ENCODE data around the gene PARD6A.

PARD6A gene

DNA sequence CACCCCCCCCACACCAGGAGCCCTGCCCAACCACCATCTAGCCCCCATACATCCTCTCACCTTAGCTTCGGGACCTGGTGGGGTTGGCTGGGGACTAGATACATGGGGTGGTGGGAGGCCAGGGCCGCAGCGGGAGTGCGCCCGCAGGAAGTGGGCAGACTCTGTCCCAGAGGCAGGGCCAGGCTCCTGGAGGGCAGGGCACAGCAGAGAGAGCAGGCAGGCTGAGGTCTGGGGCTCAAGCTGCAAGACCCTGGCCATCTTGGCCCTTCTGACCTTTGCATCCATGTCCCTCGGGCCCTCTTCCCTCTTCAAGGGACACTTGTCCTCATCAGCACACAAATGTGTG, 3.1 kb downstream of the PARD6A start:
- Mint-ChIP-seq H3K27ac (no peak overlapping the region), H3K4me3 (peak overlapping the region; percentile 44 to 70 (median 69)), H3K36me3 (ENCODE audit: low read depth) (peaks cover 8% of the 10 kb centered on the region), H3K4me1 (no peaks in the 10 kb centered on the region), H3K9me3 (no peaks in the 10 kb centered on the region), H3K27me3 (ENCODE audit: low read depth) (no peaks in the 10 kb centered on the region)
- TF ChIP-seq, protein P1, sequence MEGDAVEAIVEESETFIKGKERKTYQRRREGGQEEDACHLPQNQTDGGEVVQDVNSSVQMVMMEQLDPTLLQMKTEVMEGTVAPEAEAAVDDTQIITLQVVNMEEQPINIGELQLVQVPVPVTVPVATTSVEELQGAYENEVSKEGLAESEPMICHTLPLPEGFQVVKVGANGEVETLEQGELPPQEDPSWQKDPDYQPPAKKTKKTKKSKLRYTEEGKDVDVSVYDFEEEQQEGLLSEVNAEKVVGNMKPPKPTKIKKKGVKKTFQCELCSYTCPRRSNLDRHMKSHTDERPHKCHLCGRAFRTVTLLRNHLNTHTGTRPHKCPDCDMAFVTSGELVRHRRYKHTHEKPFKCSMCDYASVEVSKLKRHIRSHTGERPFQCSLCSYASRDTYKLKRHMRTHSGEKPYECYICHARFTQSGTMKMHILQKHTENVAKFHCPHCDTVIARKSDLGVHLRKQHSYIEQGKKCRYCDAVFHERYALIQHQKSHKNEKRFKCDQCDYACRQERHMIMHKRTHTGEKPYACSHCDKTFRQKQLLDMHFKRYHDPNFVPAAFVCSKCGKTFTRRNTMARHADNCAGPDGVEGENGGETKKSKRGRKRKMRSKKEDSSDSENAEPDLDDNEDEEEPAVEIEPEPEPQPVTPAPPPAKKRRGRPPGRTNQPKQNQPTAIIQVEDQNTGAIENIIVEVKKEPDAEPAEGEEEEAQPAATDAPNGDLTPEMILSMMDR (IDR thresholded peaks at IDR 0.05; ENCODE audit: unreplicated experiment in 3 of 3) = no peak

DNA sequence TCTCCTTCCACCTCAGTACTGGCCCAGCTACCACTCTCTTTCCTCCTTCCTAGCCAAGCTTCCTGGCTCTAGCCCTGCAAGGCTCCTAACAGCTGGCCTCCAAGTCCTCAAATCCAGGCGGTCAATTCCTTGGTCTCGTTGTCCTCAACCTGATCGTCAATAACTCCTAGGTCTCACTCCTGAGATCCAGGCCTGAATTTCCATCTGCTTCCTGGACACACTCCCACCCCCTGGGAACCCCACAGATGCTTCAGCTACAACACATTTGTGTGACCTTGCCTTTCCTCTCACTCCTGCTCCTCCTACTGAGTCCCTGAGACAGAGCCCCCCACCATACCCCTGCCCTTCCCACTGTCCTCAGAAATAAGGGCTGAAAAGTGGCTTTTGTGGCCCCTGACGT, 3.5 kb downstream of the PARD6A start:
- Mint-ChIP-seq H3K27ac (no peak overlapping the region), H3K4me3 (peak overlapping the region; percentile 44 to 70 (median 69)), H3K9me3 (no peaks in the 10 kb centered on the region), H3K27me3 (ENCODE audit: low read depth) (no peaks in the 10 kb centered on the region), H3K4me1 (no peaks in the 10 kb centered on the region), H3K36me3 (ENCODE audit: low read depth) (peaks cover 8% of the 10 kb centered on the region)
- TF ChIP-seq, protein P1 (IDR thresholded peaks at IDR 0.05; ENCODE audit: unreplicated experiment in 3 of 3) = no peak

DNA sequence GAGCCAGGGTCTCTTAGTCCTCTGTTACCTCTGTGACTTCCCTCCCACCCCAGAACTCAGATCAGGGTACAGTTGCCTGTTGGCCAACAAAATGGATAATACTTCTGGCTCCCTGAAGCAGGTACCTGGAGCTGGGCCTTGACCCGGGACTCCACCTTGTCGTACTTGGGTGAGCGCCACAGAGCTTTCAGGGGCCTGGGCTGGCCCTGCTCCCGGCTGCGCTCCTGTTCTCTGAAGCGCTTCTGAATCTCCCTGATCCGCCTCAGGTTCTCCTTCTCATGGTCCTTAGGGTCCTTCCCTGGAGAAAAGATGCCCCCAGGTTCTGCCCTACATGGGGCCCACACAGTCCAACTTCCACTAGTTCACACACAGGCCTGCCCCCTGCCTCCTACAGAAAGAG, 4.1 kb downstream of the PARD6A start:
- TF ChIP-seq, protein P1 (IDR thresholded peaks at IDR 0.05; ENCODE audit: unreplicated experiment in 3 of 3) = no peak
- H3K27me3 Mint-ChIP-seq (ENCODE audit: low read depth) = no peaks in the 10 kb centered on the region
- H3K36me3 Mint-ChIP-seq (ENCODE audit: low read depth) = peaks cover 8% of the 10 kb centered on the region
- H3K27ac Mint-ChIP-seq = no peak overlapping the region
- H3K9me3 Mint-ChIP-seq = no peaks in the 10 kb centered on the region
- no peaks in the 10 kb centered on the region for H3K4me1 Mint-ChIP-seq
- peak overlapping the region; percentile 65 to 70 (median 69) for H3K4me3 Mint-ChIP-seq

DNA sequence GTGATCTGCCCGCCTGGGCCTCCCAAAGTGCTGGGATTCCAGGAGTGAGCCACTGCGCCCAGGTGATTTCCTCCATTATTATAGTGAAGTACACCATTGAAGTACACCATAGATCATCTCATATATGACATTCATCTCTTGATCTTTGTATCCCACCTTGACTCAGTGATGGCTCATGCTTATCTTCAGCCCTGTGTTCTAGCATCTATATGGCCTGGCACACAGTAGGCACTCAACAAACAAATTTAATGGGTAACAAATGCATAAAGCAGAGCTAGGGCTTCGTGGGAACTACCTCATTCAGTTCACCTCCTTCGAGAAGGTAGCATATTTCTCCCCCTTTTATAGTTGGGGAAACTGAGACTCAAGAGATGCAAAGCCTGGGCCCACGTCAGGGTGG, 4.8 kb downstream of the PARD6A start:
- no peaks in the 10 kb centered on the region for H3K27me3 Mint-ChIP-seq (ENCODE audit: low read depth)
- peaks cover 8% of the 10 kb centered on the region for H3K36me3 Mint-ChIP-seq (ENCODE audit: low read depth)
- H3K4me1 Mint-ChIP-seq = no peaks in the 10 kb centered on the region
- TF ChIP-seq, protein P1 (IDR thresholded peaks at IDR 0.05; ENCODE audit: unreplicated experiment in 3 of 3) = no peak
- no peak overlapping the region for H3K27ac Mint-ChIP-seq
- H3K4me3 Mint-ChIP-seq = peak overlapping the region; percentile 65 to 74 (median 70)
- H3K9me3 Mint-ChIP-seq = no peaks in the 10 kb centered on the region

DNA sequence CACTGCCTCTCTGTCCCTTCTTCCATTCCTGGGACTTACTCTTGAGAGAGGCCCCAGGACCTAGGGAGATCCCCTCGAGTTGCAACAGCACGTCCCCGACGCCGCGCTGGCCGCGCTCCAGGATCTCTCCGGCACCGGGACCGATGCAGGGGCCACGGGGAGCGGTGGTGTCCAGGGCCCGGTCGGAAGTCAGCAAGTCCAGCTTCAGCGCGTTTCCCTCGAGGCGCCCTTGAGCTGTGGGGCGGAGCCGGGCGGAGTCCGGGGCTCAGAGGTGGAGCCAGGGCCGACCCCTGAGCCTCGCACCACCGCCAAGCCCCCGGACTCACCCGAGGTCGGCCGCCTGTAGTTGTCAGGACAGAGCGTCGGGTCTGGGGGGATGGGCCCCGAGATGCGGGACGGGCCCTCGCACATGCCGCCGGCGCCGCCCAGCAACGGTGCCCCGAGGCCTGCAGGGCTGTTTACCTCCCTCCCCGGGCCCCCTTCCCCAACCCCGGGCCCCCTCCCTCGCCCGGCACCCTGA, 5.3 kb downstream of the PARD6A start:
- no peak overlapping the region for H3K27ac Mint-ChIP-seq
- TF ChIP-seq, protein P1 (IDR thresholded peaks at IDR 0.05; ENCODE audit: unreplicated experiment in 3 of 3) = no peak
- no peaks in the 10 kb centered on the region for H3K27me3 Mint-ChIP-seq (ENCODE audit: low read depth)
- peaks cover 8% of the 10 kb centered on the region for H3K36me3 Mint-ChIP-seq (ENCODE audit: low read depth)
- H3K4me3 Mint-ChIP-seq = peak overlapping the region; percentile 65 to 74 (median 70)
- H3K9me3 Mint-ChIP-seq = no peaks in the 10 kb centered on the region
- no peaks in the 10 kb centered on the region for H3K4me1 Mint-ChIP-seq

Data from nephron (organoid).